ENCODE results near the gene PLA2G6.

GRCh38 chr22:38212442-38212841 lies 30.8 kb upstream of the PLA2G6 start:
- TF ChIP-seq TAF1 (IDR thresholded peaks at IDR 0.05; ENCODE audit: borderline replicate concordance, insufficient read depth, low read length) (no peak), SIN3A (IDR thresholded peaks at IDR 0.05; ENCODE audit: borderline replicate concordance, insufficient read depth, low read length) (no peak), POLR2AphosphoS5 (IDR thresholded peaks at IDR 0.05; ENCODE audit: low read depth, low read length) (no peak), REST (IDR thresholded peaks at IDR 0.05; ENCODE audit: insufficient read depth in 1 of 2, low read depth in 2 of 2, low read length in 2 of 2) (no peak)
